GM19452 (cell line): Measurements from ENCODE around the gene L3HYPDH.

ENCODE experiments used
- ATAC-seq: cut with Tn5 transposase; IDR thresholded peaks from one replicate; pipeline ENCODE4 v1.9.1; 2021; ENCODE audit not compliant: unreplicated experiment

The L3HYPDH gene

DNA sequence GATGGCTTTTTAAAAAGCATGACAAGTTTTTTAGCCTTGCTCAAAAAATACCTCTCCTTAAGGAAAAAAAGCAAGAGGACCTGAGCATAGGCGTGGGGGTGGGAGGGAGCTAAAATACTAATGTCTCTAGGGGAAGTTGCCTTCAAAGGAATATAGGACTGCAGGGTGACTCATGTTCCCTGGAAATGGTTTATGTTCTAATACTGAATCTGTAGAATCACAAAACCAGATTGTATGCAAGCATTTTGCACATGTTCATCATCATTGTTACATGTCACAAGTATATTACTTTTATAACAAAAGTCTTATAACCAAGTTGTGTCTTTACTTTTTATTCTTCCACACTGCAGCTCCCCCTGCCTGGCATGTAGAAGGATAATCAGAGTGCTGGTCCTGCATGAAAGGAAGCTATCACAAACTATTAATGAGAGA is 55.6 kb downstream of the L3HYPDH start:
- no peak for ATAC-seq

DNA sequence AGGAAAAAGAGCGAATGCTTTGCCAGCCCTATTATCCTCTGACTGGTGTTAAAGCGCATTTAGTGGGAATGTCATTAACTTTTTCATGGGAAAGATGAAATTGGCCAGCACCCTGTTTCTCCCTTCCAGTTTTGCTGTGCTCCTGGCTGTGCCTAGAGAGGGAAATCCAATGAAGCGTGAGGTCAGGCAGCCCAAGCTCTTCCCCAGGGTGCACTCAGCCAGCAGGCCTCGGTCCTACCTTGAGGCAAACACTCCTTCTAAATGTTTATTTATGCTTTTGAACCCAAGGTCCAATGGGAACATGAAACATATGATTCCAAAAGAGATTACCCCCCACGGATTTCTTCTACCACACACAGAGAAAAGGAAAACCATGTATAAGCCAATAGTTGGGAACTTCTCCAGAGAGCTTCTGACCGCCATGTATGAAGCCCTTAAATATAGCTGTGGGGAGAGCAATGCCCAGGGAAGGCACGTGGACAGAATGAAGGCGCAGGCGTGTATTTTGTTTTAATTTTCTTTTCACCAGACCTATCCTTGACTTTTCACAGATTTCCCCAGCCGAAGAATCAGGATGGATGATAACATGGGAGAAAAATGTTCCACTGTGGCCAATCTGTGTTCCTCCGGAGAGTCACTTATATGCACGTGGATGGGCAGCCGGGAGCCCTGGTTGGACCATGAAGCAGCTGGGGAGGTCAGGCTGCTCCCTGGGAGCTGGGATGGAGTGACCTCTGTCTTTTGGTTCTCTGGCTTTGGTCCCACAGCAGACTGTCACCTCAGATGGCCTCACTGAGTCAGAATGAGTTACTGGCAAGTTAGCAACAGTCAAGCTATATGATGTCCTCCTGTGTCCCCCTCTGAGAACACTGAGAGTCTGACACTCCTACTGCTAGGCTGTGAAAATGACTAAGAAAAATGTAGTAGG is 56.3 kb downstream of the L3HYPDH start:
- ATAC-seq = no peak

DNA sequence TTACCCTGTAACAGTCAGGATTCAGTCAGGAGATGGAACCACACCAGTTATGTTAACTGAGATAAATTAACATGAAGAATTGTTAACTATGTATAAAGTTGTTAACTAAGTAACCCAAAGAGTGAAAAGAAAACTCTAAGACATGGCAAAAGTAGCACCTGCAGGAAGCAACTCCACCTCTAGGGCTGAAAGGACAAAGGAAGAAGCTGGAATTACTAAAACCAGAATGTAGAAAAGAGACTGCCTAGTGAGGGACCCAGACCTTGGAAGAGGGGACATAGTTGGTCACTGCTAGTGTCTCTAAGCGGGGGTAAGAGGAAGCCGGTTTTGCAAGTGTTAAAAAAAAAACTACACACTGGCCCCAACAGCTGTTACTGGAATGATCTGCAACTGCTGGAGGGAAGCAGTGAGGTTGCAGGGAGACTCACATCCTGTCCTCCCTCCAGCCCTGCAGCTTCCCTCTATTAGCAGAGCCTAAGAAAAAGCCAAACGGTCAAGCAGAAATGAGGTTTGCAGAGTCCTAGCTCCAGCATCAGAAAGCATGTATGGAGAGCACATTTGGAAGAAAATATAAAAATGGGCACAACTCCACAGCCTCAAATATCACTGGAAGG is 58.8 kb downstream of the L3HYPDH start:
- no peak for ATAC-seq

DNA sequence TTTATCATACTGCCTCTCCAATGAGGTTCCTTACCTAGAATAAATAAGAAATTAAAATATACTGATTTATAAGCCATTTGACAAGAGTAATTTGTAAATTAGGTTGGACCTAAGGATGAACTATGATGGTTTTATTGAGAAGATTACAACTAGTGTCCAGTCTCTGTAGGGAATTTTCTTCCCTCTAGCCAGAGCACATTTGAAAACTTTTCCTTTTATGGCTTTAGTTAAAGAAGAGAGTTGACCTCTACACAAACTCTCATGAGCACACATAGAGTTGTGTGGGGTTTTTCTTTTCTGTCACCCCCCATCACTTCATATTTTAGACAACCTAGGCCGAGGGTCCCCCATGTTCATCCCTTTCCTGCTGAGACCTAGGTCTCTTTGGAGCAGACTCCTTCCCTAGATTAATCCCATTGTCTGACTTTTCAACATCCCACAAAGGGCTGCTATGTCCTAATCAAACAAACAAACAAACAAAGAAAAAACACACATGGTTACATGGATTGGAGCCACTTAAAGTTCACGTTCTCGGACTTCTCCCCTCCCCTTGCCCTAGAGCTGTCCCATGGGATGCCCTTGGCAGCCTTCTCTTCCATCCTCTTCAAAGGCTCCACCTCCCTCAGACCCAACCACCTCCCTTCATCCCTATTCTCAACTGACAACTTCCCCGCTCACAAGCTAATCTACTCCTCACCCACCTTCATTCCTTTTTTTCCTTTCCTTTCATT is 59.7 kb downstream of the L3HYPDH start:
- no peak for ATAC-seq
